ENCODE data around the gene LGALS3BP.

DNA sequence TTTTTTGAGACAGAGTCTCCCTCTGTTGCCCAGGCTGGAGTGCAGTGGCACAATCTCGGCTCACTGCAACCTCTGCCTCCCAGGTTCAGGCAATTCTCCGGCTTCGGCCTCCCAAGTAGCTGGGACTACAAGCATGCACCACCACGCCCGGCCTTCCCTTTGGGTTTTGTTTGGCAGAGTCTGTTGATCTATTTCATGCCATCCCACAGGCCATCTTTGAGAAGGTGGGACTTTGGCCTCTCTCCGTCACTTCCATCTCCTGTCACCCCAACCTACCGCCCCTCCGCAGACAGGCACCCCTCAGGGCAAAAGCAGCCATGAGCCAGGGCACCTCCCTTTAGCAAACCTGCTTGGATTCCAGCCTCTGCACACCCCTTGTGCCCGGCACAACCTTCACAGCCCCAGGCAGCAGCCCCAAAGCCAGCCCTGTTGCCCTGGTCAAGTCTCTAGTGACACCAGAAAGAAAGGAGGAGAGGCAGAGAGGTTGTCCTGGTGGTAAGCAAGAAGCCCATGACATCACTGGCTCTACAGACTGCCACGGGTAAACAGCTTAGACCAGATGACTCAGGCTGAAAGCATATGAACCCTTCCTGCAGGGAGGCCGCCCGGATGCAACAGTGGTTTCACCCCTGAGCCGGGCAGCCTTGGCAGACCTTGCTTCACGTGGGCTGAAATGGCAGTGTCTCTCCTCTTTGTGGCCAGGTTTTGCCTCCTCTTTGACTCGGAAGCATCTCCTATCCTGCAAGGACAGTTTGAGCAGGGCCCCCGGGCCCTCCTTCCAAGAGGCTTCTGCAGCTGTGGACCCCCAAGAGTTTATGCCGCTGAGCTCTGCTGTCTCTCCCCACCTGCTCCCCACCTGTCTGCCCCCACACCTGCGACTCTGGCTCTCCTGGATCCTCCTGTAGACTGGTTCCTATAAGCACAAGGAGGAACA, 46.4 kb downstream of the LGALS3BP start:
- no peak for TF ChIP-seq POLR2AphosphoS5 (IDR thresholded peaks at IDR 0.05; ENCODE audit: insufficient read depth in 1 of 2, low read depth in 1 of 2)
- no peak for TF ChIP-seq CTCF (IDR thresholded peaks at IDR 0.05)
